Mononuclear cell (primary cell): Measurements from ENCODE around the gene ACBD4. TPM values are rescaled to one million over a fixed set of nuclear protein-coding genes. Genes with fewer than 3 reads are reported as not detected.

Experiments used
- H3K27me3 ChIP-seq: 2 replicates; pipeline ENCODE4 v1.6.0; 2011; ENCODE audit warnings: low read length, control low read depth; ENCODE audit not compliant: insufficient read depth
- H3K4me1 ChIP-seq: 2 replicates; pipeline ENCODE4 v1.5.1; 2011; ENCODE audit warnings: mild to moderate bottlenecking, low read length, control low read depth; ENCODE audit not compliant: insufficient read depth
- H3K4me3 ChIP-seq: 2 replicates; pipeline ENCODE4 v1.5.1; 2011; ENCODE audit warnings: mild to moderate bottlenecking, low read length, moderate library complexity
- H3K9me3 ChIP-seq: 2 replicates; pipeline ENCODE4 v1.5.1; 2011; ENCODE audit warnings: low read depth, mild to moderate bottlenecking, control low read depth, low read length
- total RNA-seq: library from RNA; depleted of rRNA; stranded (reverse); fragments of >200 nt; gene quantifications from one replicate; pipeline ENCODE4 v1.2.3, GENCODE V29; 2012

ACBD4 gene
- total RNA-seq, 1 donor: 6.9 TPM

DNA sequence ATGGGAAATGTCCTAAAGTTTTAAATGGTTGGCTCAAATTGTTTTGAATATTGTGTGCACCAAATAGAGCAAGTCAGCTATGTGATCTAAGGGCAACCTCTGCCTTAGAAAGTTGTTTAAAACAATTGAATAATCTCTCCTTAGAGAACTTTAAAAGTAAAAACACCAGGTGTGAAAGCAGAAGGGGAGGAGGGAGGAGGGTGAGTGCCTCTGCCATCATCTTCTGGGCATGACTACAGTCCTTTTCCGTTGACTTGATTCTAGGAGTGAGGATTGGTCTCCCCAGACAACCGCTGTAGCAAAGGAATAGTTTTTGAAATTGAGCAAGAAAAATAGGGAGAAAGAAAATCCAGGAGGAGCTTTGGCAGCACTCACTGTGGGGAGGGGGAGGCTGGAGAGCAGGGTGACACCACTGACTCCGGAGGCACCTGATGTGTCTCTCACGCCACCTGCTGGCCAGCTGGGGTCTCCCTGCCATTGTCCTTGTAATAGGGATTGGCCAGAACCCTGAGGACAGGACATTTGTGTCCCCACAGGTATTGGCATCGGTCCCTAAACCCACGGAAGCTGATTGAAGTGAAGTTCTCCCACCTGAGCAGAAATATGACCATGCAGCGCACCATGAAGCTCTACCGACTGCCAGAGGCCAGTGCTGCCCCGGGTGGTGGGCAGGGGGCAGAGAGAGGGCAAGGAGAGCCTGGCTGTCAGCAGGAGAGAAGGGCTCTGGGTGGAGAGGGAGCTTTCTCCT, 36.4 kb upstream of the ACBD4 start:
- Histone ChIP-seq H3K9me3 (no peaks in the 10 kb centered on the region), H3K4me1 (no peaks in the 10 kb centered on the region), H3K27me3 (no peaks in the 10 kb centered on the region), H3K4me3 (no peak overlapping the region)

DNA sequence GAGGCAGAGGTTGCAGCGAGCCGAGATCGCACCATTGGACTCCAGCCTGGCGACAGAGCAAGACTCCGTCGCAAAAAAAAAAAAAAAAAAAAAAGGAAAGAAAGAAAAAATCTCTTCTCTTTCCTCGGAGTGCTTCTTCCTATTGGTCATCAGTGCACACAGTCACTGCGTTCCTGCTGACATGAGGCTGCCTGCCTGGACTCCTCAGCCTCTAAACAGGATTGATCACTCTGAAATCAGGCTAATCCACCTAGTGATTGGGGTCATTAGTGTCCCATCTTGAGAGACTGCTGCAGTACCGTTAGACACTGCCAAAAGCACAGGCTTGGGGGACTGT, 34.0 kb upstream of the ACBD4 start:
- no peak overlapping the region for H3K4me3 ChIP-seq
- H3K9me3 ChIP-seq: no peaks in the 10 kb centered on the region
- H3K4me1 ChIP-seq: no peaks in the 10 kb centered on the region
- H3K27me3 ChIP-seq: no peaks in the 10 kb centered on the region

DNA sequence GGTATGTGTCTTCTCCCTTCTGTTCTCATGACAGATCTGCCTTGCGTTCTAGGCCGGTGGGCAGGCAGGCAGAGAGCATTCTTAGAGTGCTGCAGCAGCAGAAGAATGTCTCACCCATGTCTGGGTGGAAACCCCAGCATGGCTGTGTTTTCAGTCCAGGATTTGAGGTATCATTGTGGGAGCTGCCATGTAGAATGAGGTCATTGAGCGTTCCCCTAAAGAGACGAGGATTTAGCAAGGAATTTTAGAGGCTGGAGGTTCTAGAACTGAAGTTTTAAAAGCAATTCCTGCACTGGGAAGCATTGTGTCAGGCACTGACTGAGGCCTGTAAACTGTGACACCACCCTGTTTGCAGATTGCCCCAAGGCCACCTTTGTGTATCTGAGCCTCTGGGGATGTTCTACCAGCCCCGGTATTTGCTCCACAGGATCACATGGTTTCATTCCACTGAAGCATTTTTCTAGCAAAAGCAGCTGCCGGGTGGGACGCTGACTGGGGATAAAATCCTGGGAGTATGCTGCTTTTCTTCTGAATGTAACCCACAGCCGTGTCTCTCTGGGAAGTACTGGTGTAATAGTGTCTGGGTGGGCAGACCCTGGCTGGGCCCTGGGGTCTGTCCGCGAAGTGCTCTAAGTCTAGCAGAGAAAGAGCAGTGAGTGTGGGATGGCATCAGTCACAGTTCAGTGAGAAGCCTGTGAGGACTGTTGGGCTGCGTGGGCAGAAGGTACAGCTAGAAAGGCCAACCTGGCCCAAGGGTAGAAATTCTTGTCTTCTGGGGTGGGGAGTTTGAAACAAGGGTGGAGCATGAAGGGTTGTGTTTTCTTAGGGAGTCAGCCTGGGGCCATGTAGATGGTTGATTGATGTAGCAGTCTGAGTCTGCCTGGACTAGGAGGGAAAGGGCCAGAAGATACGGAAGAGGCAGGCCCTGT, 33.3 kb upstream of the ACBD4 start:
- no peaks in the 10 kb centered on the region for H3K4me1 ChIP-seq
- H3K27me3 ChIP-seq: no peaks in the 10 kb centered on the region
- no peak overlapping the region for H3K4me3 ChIP-seq
- no peaks in the 10 kb centered on the region for H3K9me3 ChIP-seq

DNA sequence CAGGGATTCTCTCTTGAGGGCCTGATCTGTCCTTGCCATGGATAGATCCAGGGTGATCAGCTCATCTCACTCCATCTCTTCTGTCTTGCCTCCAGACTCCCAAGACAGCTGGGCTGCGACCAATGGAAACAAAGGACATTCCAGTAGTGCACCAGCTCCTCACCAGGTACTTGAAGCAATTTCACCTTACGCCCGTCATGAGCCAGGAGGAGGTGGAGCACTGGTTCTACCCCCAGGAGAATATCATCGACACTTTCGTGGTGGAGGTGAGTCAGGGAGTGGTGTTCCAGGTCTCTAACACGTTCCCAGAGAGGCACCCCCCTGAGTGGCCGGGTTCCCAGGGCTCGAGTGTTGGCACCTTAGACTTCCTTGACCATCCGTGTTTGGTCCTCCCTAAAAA, 32.6 kb upstream of the ACBD4 start:
- Histone ChIP-seq H3K4me1 (no peaks in the 10 kb centered on the region), H3K9me3 (no peaks in the 10 kb centered on the region), H3K27me3 (no peaks in the 10 kb centered on the region), H3K4me3 (no peak overlapping the region)

DNA sequence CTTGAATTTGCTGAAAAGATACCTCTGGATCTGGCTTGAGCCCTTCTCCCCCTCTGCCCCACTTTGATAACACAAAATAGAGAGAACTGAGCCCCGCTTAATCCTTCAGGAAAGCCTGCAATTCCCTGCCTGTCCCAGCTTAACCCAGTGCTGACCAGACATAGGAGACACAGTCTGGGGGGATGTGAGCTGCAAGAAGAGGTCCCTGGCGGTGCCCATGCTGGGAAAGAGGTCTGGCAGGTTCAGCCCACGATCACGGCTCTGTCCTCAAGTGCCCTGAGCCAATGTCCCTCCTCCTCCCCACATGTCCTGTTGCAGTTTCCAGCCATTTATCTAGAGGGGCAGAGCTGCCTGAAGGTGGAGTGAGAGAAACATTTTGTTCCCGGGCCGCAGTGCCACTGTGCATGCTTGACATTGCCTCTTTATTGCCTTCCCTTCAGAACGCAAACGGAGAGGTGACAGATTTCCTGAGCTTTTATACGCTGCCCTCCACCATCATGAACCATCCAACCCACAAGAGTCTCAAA, 32.2 kb upstream of the ACBD4 start:
- no peaks in the 10 kb centered on the region for H3K27me3 ChIP-seq
- no peaks in the 10 kb centered on the region for H3K4me1 ChIP-seq
- no peaks in the 10 kb centered on the region for H3K9me3 ChIP-seq
- no peak overlapping the region for H3K4me3 ChIP-seq

DNA sequence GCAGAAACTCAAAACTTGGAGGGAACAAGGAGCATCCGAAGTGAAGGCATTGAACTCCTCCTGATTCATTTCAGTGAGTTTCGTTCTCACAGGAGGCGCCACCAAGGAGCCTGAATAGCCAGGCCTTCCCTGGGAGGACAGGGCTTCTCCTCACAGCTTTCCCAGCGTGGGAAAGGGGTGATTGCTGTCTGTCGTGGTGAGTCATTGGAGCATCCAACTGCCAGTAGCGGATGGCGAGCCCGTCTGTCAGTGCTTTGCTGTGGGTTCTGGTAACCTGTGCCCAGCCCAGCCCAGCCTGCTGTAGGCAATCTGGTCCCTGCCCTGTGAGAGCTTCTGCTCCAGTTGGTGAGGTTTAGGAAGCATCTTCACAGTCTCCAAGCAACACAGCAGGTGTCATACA, 31.5 kb upstream of the ACBD4 start:
- H3K4me1 ChIP-seq: no peaks in the 10 kb centered on the region
- no peak overlapping the region for H3K4me3 ChIP-seq
- H3K27me3 ChIP-seq: no peaks in the 10 kb centered on the region
- H3K9me3 ChIP-seq: no peaks in the 10 kb centered on the region

DNA sequence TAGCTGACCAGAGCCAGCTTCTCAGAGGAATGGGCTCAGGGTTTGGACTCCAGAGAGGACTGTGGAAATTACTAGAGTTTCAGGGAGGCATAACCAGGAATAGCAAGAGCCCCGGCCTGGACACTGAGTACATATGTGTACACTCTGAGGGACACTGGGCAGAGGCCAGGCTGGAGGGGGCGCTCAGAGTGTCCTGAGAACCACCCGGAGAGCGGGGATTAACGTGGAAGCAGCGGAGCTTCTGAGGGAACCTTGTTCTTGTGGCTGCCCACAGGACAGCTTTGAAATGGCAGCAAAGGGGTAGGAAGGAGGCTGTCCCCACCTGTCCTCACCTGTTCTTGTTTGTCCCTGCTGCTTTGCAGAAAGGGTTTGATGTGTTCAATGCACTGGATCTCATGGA, 31.0 kb upstream of the ACBD4 start:
- no peaks in the 10 kb centered on the region for H3K9me3 ChIP-seq
- no peak overlapping the region for H3K4me3 ChIP-seq
- H3K27me3 ChIP-seq: no peaks in the 10 kb centered on the region
- no peaks in the 10 kb centered on the region for H3K4me1 ChIP-seq

DNA sequence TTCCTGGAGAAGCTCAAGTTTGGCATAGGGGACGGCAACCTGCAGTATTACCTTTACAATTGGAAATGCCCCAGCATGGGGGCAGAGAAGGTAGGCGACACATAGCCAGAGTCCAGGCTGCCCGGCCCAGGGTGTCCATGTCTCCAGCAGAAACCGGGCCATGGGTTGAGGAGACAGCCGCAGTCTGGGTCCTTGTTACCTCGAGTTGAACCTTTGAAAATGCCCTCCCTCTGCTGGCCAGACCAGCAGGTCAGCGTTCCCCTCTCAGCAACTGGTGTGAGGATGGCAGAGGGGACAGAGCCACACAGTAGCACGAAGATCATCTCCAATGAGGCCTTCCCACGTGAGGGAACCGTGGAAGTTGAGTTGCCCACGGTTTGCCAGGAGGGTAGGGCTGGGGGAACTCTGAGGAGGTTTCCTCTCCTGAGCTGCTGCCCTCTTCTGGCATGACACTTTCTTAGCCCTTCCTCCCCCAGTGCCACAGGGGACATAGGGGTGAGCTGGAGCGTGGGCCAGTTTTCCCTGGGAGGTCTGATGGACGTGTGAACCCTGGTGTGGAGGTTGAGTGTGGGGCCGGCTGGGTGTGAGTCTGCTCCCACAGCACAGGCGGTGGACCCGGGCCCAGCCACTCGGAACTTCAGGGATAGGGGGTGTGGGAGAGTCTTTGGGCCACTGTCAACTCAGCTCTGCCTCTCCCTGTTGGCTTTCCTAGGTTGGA, 30.4 kb upstream of the ACBD4 start:
- no peaks in the 10 kb centered on the region for H3K27me3 ChIP-seq
- no peak overlapping the region for H3K4me3 ChIP-seq
- no peaks in the 10 kb centered on the region for H3K4me1 ChIP-seq
- no peaks in the 10 kb centered on the region for H3K9me3 ChIP-seq

DNA sequence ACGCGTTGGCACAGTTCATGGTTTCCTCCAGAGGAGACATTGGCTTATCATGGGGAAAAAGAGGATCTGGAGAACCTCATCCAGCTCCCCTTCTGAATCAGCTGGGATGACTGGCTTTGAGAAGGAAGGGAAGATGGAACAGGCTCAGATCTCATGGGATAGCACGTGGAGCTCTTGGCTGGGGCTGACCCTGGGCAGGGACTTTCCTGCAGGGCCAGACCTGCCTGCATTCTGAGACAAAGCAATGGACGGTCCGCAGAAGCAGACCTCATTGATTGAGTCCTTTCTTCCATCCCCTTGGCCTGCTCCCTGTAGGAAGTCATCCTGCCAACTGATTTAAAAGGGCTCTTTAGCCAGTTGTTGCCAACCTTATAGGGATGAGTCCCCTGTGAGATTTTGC, 29.4 kb upstream of the ACBD4 start:
- H3K4me1 ChIP-seq: no peaks in the 10 kb centered on the region
- no peak overlapping the region for H3K4me3 ChIP-seq
- no peaks in the 10 kb centered on the region for H3K27me3 ChIP-seq
- H3K9me3 ChIP-seq: no peaks in the 10 kb centered on the region

DNA sequence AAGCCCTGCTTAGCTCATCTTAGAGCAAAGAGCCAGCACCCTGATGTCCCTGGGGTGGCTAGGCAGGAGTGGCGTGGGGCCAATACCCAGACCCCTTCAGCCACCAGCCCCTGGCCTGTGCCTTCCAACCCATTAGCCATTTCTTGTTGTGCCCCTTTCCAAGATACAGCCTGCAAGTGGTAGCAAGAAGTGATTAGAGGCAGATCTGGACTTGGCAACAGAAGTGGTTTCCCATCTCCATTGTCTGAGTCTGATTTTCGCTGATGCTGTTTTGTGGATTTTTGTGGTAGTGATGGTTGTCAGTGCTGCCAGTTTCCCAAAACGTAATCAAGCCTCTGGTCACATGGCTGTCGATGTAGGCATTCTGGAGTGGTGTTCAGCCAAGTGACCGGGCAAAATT, 28.9 kb upstream of the ACBD4 start:
- no peaks in the 10 kb centered on the region for H3K9me3 ChIP-seq
- no peak overlapping the region for H3K4me3 ChIP-seq
- no peaks in the 10 kb centered on the region for H3K27me3 ChIP-seq
- no peaks in the 10 kb centered on the region for H3K4me1 ChIP-seq

DNA sequence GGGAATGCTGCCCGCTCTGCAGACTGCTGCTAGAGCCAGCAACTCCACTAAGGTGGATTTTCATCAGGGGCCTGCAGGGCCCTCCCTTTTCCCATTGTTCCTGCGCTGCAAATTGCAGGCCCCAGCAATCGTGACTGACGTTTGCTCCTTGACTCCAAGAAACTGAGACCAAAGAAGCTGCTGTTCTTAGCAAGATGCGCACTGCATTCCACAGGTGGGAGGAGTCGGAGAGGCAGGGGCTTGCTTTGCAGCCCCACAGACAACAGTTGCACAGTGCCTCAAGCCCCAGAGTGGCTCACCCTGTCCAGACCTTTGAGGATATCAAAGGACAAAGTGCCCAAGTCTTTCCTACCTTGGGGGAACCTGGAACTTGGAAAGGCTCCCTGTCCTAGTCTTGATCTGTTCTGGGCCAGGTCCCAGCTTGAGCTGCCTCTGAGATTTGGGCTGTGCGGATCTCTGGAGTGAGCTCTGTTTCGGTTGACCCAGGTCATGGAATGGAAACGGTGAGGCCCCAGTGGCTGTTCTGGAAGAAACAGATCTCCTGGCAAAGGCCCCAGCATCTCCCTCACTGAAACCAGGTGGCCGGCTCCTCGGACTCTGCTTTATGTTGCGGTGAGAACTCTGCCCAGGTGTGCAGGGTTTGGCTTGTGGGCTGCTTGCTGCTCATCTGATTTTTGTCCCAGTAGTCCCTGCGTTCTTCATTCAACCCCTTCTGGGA, 28.0 kb upstream of the ACBD4 start:
- Histone ChIP-seq H3K27me3 (no peaks in the 10 kb centered on the region), H3K9me3 (no peaks in the 10 kb centered on the region), H3K4me3 (no peak overlapping the region), H3K4me1 (no peaks in the 10 kb centered on the region)

DNA sequence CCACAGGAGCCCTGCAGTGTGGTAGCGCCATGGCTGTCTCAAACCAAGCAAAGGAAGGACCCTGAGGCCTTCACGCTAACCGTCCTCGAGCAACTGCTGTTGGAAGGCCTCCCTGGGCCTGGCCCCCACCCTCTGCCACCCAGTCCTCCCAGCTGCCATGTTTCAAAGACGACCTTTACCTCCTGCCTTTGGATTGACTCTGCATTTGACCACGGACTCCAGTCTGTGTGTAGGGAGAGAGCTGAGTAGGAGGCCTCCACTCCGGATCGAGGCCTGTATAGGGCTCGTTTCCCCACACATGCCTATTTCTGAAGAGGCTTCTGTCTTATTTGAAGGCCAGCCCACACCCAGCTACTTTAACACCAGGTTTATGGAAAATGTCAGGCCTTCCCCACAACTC, 27.4 kb upstream of the ACBD4 start:
- Histone ChIP-seq H3K27me3 (no peaks in the 10 kb centered on the region), H3K4me3 (no peak overlapping the region), H3K9me3 (no peaks in the 10 kb centered on the region), H3K4me1 (no peaks in the 10 kb centered on the region)

DNA sequence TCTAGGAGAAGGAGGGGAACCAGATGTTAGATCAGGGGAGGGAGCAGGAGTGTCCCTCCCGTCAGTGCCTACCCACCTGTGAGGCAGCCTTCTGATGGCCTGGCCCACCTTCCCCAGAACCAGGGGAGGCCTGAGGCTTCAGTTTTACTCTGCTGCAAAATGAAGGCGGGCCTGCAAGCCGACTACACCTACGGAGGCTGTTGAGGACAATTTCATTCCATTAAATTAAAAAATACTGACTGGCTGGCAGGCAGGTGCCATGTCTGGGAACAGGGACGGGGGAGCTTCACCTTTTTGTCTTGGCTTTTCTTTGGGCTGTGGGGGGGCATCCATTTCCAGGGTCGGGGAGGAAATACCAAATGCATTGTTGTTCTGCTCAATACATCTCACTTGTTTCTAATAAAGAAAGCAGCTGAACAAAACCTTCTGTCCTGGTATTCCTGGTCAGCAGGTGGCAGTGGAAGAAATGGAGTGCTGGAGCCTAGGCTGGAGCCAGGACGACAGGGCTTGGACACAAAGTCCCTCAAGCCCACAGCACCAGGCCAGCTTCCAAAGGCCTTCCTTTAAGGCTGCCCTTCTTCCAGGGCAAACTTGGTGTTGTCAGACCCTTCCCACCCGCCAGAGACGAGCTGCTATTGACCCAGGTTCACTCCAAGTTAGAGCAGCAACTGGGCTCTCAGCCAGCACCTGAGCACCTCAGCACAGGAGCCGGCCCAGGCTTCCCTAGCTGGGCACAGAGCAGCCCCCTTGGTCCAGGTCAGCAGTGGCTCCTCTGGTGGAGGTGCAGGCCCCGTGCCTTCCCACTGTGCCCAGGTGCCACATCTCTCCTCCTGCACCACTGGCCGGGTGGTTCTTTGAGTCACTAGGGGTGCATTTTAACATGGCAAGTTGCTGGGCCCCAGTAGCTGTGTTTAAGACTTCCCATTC, 26.6 kb upstream of the ACBD4 start:
- H3K9me3 ChIP-seq: no peaks in the 10 kb centered on the region
- H3K27me3 ChIP-seq: no peaks in the 10 kb centered on the region
- H3K4me1 ChIP-seq: no peaks in the 10 kb centered on the region
- no peak overlapping the region for H3K4me3 ChIP-seq
